ENCODE results near the gene SPC25. TPM values are rescaled to one million over a fixed set of nuclear protein-coding genes. Genes with fewer than 3 reads are reported as not detected.

SPC25 gene
- total RNA-seq, 1 experiment from 2014 or later, result 28.6 TPM

GRCh38 chr2:168892327-168892726 is 2.1 kb upstream of the SPC25 start (continued):
- TF ChIP-seq GRHL2 (CRISPR knock-in tag; IDR thresholded peaks at IDR 0.05; ENCODE audit: insufficient replicate concordance, severe bottlenecking) (no peak), NR3C1 (CRISPR knock-in tag; conservative IDR thresholded peaks at IDR 0.05; ENCODE audit: low read depth) (no peak), ZNF317 (CRISPR knock-in tag; IDR thresholded peaks at IDR 0.05; ENCODE audit: borderline replicate concordance, low read depth) (no peak), ZNF423 (CRISPR knock-in tag; IDR thresholded peaks at IDR 0.05) (no peak), CREM (CRISPR knock-in tag; IDR thresholded peaks at IDR 0.05) (no peak)
- TF ChIP-seq, protein P1, sequence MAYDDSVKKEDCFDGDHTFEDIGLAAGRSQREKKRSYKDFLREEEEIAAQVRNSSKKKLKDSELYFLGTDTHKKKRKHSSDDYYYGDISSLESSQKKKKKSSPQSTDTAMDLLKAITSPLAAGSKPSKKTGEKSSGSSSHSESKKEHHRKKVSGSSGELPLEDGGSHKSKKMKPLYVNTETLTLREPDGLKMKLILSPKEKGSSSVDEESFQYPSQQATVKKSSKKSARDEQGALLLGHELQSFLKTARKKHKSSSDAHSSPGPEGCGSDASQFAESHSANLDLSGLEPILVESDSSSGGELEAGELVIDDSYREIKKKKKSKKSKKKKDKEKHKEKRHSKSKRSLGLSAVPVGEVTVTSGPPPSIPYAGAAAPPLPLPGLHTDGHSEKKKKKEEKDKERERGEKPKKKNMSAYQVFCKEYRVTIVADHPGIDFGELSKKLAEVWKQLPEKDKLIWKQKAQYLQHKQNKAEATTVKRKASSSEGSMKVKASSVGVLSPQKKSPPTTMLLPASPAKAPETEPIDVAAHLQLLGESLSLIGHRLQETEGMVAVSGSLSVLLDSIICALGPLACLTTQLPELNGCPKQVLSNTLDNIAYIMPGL (CRISPR knock-in tag; IDR thresholded peaks at IDR 0.05), result no peak

- Mint-ChIP-seq H3K4me3 (peak overlapping the region; percentile 96), H3K4me1 (peaks cover 11% of the 10 kb centered on the region), H3K9me3 (no peaks in the 10 kb centered on the region), H3K27ac (no peak overlapping the region), H3K36me3 (peaks cover 20% of the 10 kb centered on the region), H3K27me3 (ENCODE audit: low read depth) (peaks cover 25% of the 10 kb centered on the region)
- POLR2A ChIA-PET, result no interaction called here
- ATAC-seq, result no peak
- no peak for TF ChIP-seq NR2C2 (CRISPR knock-in tag; IDR thresholded peaks at IDR 0.05)
- TF ChIP-seq, protein P2, sequence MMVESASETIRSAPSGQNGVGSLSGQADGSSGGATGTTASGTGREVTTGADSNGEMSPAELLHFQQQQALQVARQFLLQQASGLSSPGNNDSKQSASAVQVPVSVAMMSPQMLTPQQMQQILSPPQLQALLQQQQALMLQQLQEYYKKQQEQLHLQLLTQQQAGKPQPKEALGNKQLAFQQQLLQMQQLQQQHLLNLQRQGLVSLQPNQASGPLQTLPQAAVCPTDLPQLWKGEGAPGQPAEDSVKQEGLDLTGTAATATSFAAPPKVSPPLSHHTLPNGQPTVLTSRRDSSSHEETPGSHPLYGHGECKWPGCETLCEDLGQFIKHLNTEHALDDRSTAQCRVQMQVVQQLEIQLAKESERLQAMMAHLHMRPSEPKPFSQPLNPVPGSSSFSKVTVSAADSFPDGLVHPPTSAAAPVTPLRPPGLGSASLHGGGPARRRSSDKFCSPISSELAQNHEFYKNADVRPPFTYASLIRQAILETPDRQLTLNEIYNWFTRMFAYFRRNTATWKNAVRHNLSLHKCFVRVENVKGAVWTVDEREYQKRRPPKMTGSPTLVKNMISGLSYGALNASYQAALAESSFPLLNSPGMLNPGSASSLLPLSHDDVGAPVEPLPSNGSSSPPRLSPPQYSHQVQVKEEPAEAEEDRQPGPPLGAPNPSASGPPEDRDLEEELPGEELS (CRISPR knock-in tag; IDR thresholded peaks at IDR 0.05), result no peak
- no peak for TF ChIP-seq NR1H2 (CRISPR knock-in tag; IDR thresholded peaks at IDR 0.05)
- no peak for TF ChIP-seq E2F5 (CRISPR knock-in tag; IDR thresholded peaks at IDR 0.05)
- no peak for TF ChIP-seq FOXP1 (CRISPR knock-in tag; IDR thresholded peaks at IDR 0.05; ENCODE audit: borderline replicate concordance)
- TF ChIP-seq KAT7 (CRISPR knock-in tag; IDR thresholded peaks at IDR 0.05; ENCODE audit: borderline replicate concordance), result no peak
- TF ChIP-seq JUN (CRISPR knock-in tag; IDR thresholded peaks at IDR 0.05), result no peak
- CTCF ChIA-PET, result interaction anchor here (0.6 kb wide), 1 partner anchor 885 kb away, joined by 7 read pairs; no protein-coding TSS in a partner anchor
- DNase-seq (ENCODE audit: low spot score), result no peak
Measured at GRCh38 chr2:168889635-168890005, 610 bp downstream of the SPC25 start.

DNA sequence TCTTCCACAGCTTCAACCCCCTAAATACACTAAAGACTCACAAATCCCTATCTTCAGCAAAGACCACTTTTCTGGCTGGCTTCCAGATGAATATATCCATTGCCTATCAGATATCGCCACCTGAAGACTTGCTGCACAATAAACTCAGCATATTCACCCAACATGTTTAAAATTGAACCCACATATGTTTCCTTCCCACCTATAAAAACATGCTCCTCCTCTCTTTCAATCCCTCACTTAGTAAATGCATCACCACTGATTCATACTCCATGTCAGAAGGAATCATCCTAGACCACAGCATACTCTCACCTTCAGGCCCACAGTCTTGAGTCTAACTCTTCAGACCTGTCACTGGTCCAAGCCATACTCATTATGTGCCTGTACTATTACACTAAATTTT is 5.3 kb downstream of the SPC25 start:
- POLR2A ChIA-PET, result no interaction called here
- H3K36me3 Mint-ChIP-seq, result peaks cover 24% of the 10 kb centered on the region
- H3K4me3 Mint-ChIP-seq, result no peak overlapping the region
- H3K27ac Mint-ChIP-seq, result no peak overlapping the region
- no peaks in the 10 kb centered on the region for H3K9me3 Mint-ChIP-seq
- no peaks in the 10 kb centered on the region for H3K27me3 Mint-ChIP-seq (ENCODE audit: low read depth)
- peaks cover 8% of the 10 kb centered on the region for H3K4me1 Mint-ChIP-seq
- ATAC-seq (no peak), DNase-seq (ENCODE audit: low spot score) (no peak)
- CTCF ChIA-PET, result no interaction called here
- TF ChIP-seq TCF7 (CRISPR knock-in tag; IDR thresholded peaks at IDR 0.05; ENCODE audit: low read depth), result no peak
- no peak for TF ChIP-seq EMX1 (CRISPR knock-in tag; IDR thresholded peaks at IDR 0.05)
- TF ChIP-seq, protein P3, sequence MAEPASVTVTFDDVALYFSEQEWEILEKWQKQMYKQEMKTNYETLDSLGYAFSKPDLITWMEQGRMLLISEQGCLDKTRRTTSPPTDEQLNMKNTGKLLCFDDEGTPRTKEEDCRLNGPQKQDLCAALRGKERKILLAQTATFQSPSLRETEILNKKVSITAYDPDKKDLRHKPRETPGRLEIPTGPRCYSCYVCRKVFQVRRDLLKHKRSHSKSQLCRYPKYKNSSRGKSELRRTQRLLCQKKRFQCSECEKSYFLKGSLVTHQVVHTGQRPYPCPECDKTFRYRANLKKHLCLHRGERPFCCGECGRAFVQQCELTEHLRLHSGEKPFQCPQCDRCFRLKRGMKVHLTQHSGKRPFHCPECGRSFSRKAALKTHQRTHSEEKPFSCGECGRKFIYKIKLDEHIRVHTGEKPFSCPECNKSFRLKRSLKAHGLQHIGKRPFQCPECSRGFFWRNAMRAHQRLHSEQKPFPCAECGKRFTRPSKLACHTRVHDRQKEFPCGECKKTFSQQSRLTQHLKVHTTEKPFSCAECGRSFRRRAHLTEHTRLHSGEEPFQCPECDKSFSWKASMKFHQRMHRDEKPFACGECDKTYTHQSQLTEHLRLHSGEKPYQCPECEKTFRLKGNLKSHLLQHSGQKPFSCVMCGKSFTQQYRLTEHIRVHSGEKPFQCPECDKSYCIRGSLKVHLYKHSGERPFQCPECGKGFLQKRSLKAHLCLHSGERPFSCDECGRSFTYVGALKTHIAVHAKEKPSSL (CRISPR knock-in tag; conservative IDR thresholded peaks at IDR 0.05), result no peak
- TF ChIP-seq E2F4 (CRISPR knock-in tag; IDR thresholded peaks at IDR 0.05; ENCODE audit: borderline replicate concordance, low read depth), result no peak
- TF ChIP-seq, protein P4, sequence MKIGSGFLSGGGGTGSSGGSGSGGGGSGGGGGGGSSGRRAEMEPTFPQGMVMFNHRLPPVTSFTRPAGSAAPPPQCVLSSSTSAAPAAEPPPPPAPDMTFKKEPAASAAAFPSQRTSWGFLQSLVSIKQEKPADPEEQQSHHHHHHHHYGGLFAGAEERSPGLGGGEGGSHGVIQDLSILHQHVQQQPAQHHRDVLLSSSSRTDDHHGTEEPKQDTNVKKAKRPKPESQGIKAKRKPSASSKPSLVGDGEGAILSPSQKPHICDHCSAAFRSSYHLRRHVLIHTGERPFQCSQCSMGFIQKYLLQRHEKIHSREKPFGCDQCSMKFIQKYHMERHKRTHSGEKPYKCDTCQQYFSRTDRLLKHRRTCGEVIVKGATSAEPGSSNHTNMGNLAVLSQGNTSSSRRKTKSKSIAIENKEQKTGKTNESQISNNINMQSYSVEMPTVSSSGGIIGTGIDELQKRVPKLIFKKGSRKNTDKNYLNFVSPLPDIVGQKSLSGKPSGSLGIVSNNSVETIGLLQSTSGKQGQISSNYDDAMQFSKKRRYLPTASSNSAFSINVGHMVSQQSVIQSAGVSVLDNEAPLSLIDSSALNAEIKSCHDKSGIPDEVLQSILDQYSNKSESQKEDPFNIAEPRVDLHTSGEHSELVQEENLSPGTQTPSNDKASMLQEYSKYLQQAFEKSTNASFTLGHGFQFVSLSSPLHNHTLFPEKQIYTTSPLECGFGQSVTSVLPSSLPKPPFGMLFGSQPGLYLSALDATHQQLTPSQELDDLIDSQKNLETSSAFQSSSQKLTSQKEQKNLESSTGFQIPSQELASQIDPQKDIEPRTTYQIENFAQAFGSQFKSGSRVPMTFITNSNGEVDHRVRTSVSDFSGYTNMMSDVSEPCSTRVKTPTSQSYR (CRISPR knock-in tag; IDR thresholded peaks at IDR 0.05), result no peak
- TF ChIP-seq, protein P5, sequence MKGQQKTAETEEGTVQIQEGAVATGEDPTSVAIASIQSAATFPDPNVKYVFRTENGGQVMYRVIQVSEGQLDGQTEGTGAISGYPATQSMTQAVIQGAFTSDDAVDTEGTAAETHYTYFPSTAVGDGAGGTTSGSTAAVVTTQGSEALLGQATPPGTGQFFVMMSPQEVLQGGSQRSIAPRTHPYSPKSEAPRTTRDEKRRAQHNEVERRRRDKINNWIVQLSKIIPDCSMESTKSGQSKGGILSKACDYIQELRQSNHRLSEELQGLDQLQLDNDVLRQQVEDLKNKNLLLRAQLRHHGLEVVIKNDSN (CRISPR knock-in tag; IDR thresholded peaks at IDR 0.05), result no peak
- TF ChIP-seq, protein P2 (CRISPR knock-in tag; IDR thresholded peaks at IDR 0.05), result no peak
